HepG2 (cell line): Measurements from ENCODE around the gene PRM2. TPM values are rescaled to one million over a fixed set of nuclear protein-coding genes. Genes with fewer than 3 reads are reported as not detected.

Source experiments
- ATF7 ChIP-seq, 2 experiments: fragments of 450-650 bp in 1 of 2; sonication (generic) in 1 of 2; formaldehyde crosslinking in 1 of 2; IDR thresholded peaks; 2 replicates each; pipeline versions ENCODE4 v1.4.0 to v1.6.1; 2016 to 2020; ENCODE audit warnings: antibody characterized with exemption in 1 of 2, mild to moderate bottlenecking in 1 of 2, missing genetic modification reagents in 1 of 2
- FOSL2 ChIP-seq: sonication (generic); formaldehyde crosslinking; IDR thresholded peaks from 2 replicates; pipeline ENCODE4 v1.4.0; 2020; ENCODE audit warnings: missing genetic modification reagents
- MBNL3 ChIP-seq: fragments of 250-450 bp; sonication (Bioruptor Pico); conservative IDR thresholded peaks from 2 replicates; pipeline ENCODE4 v1.8.0; 2022; ENCODE audit warnings: mild to moderate bottlenecking, inconsistent platforms
- MTA1 ChIP-seq: sonication (generic); formaldehyde crosslinking; IDR thresholded peaks from 2 replicates; pipeline ENCODE4 v1.4.0; 2020; ENCODE audit warnings: missing genetic modification reagents, mild to moderate bottlenecking, borderline replicate concordance
- NONO ChIP-seq, 2 experiments: fragments of 450-650 bp in 1 of 2; sonication (generic) in 1 of 2; formaldehyde crosslinking in 1 of 2; IDR thresholded peaks in 1 of 2; conservative IDR thresholded peaks in 1 of 2; 2 replicates each; pipeline versions ENCODE4 v1.6.1 to v1.8.0; 2017 to 2022; ENCODE audit warnings: mild to moderate bottlenecking in 1 of 2, missing genetic modification reagents in 1 of 2, moderate library complexity in 1 of 2
- NRL ChIP-seq: sonication (generic); formaldehyde crosslinking; IDR thresholded peaks from 2 replicates; pipeline ENCODE4 v1.5.0; 2020; ENCODE audit warnings: missing genetic modification reagents, mild to moderate bottlenecking, moderate library complexity, borderline replicate concordance
- PRDM4 ChIP-seq: sonication (generic); formaldehyde crosslinking; IDR thresholded peaks from 2 replicates; pipeline ENCODE4 v1.9.0; 2021; ENCODE audit warnings: missing genetic modification reagents, borderline replicate concordance
- RBFOX2 ChIP-seq: fragments of 200-400 bp; formaldehyde crosslinking; IDR thresholded peaks from 2 replicates; pipeline ENCODE4 v1.6.1; 2017; ENCODE audit warnings: low read depth, mild to moderate bottlenecking, low read length
- REXO4 ChIP-seq: sonication (generic); formaldehyde crosslinking; IDR thresholded peaks from 2 replicates; pipeline ENCODE4 v1.8.0; 2022; ENCODE audit warnings: missing genetic modification reagents, mild to moderate bottlenecking, borderline replicate concordance
- SETDB1 ChIP-seq: sonication (generic); formaldehyde crosslinking; IDR thresholded peaks from 2 replicates; pipeline ENCODE4 v1.5.1; 2020; ENCODE audit warnings: missing genetic modification reagents, mild to moderate bottlenecking, borderline replicate concordance
- SMARCC2 ChIP-seq: fragments of 450-650 bp; IDR thresholded peaks from 2 replicates; pipeline ENCODE4 v1.6.1; 2017; ENCODE audit warnings: antibody characterized with exemption, mild to moderate bottlenecking
- ZNF124 ChIP-seq: sonication (generic); formaldehyde crosslinking; IDR thresholded peaks from 2 replicates; pipeline ENCODE4 v1.4.0; 2020; ENCODE audit warnings: missing genetic modification reagents
- ZNF354B ChIP-seq: sonication (generic); formaldehyde crosslinking; IDR thresholded peaks from 2 replicates; pipeline ENCODE4 v1.8.0; 2022; ENCODE audit warnings: mild to moderate bottlenecking, missing genetic modification reagents
- polyA plus RNA-seq, 8 experiments: library from polyadenylated mRNA; depleted of rRNA in 3 of 8; stranded (reverse) in 7 of 8; unstranded in 1 of 8; fragments of >200 nt; fragmentation: Illumina TruSeq in 4 of 8; extraction: Trizol in 4 of 8; gene quantifications; 2 replicates each; pipeline versions ENCODE4 v1.2.1 to v1.2.3, GENCODE V29; 2011 to 2016; ENCODE audit warnings: low read depth in 4 of 8, missing spikeins in 1 of 8, mixed read lengths in 1 of 8; ENCODE audit not compliant: insufficient read depth in 1 of 8
- total RNA-seq, 5 experiments: library from RNA; depleted of rRNA; stranded (reverse); fragments of >200 nt; fragmentation: Illumina TruSeq; extraction: Trizol; gene quantifications; 2 replicates each; pipeline ENCODE4 v1.2.3, GENCODE V29; 2016; ENCODE audit warnings: low read depth in 1 of 5
- TF ChIP-seq, protein P1 (sequence below), 2 experiments: sonication (generic) in 1 of 2; formaldehyde crosslinking in 1 of 2; IDR thresholded peaks; 2 replicates each; pipeline versions ENCODE4 v1.6.1 to v1.9.0; 2014 to 2022; ENCODE audit warnings: antibody characterized with exemption in 1 of 2, borderline replicate concordance in 1 of 2, inconsistent platforms in 1 of 2, low read depth in 1 of 2, missing genetic modification reagents in 1 of 2
- TF ChIP-seq, protein P2 (sequence below): IDR thresholded peaks from 2 replicates; pipeline ENCODE4 v1.6.1; 2016
- TF ChIP-seq, protein P3 (sequence below): sonication (generic); formaldehyde crosslinking; IDR thresholded peaks from 2 replicates; pipeline ENCODE4 v1.4.0; 2020; ENCODE audit warnings: missing genetic modification reagents, borderline replicate concordance

PRM2 gene
- total and polyA plus RNA-seq, 2 of the 13 experiments (the other 11 are each of a cell fraction or from before 2014, with no cell fraction given) = 0.54 TPM; not detected in 1

DNA sequence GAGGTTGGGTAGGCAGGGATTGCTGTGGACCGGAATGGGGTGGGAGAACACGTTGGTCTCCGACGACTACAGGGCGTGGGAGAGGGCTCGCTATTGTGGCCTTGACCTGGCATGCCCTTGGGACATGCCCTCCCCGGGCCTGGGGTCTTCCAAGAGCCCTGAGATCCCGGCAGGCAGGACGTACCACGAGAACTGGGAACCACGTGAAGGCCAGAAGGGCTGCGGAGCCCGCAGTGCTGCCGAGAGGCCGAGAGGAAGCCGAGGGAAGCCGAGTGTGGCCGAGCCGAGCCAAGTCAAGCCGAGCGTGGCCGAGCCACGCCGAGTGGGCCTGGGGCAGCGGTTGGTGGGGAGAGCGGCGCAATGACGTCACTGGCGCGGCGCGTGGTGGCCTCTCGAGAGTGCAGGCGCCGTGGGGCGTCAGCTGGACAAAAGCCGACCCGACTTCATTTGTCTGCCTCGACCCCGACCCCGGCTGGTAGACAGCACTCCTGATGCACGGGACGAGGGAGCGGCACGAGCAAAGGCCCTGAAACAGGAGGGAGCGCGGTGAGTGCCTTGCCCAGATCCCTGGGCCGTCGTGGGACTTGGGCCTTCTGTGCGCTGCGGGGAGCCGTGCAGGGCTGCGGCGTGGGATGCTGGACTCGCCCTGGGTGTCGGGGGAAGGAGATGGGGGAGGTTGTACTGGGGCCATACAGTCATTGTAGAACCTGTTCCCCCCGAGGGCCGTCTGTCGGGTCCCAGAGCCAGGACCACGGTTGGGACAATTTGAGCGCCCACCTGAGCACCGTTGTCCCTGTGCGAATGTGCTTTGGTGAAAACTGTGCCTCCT lies 26.8 kb downstream of the PRM2 start (continued):
- TF ChIP-seq, protein P1, sequence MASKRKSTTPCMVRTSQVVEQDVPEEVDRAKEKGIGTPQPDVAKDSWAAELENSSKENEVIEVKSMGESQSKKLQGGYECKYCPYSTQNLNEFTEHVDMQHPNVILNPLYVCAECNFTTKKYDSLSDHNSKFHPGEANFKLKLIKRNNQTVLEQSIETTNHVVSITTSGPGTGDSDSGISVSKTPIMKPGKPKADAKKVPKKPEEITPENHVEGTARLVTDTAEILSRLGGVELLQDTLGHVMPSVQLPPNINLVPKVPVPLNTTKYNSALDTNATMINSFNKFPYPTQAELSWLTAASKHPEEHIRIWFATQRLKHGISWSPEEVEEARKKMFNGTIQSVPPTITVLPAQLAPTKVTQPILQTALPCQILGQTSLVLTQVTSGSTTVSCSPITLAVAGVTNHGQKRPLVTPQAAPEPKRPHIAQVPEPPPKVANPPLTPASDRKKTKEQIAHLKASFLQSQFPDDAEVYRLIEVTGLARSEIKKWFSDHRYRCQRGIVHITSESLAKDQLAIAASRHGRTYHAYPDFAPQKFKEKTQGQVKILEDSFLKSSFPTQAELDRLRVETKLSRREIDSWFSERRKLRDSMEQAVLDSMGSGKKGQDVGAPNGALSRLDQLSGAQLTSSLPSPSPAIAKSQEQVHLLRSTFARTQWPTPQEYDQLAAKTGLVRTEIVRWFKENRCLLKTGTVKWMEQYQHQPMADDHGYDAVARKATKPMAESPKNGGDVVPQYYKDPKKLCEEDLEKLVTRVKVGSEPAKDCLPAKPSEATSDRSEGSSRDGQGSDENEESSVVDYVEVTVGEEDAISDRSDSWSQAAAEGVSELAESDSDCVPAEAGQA (IDR thresholded peaks at IDR 0.05; ENCODE audit: low read depth) = no peak
- TF ChIP-seq, protein P1 (CRISPR knock-in tag; IDR thresholded peaks at IDR 0.05; ENCODE audit: borderline replicate concordance) = no peak
- TF ChIP-seq PRDM4 (CRISPR knock-in tag) (no peak), NONO (IDR thresholded peaks at IDR 0.05) (no peak), NONO (CRISPR knock-in tag; conservative IDR thresholded peaks at IDR 0.05) (no peak), REXO4 (no peak), RBFOX2 (0 out of 2 replicates have a peak, but pooled peaks have one; percentile 14), ZNF124 (CRISPR knock-in tag) (no peak), SETDB1 (CRISPR knock-in tag) (peak; percentile 79; the same call in 1 of the 2 replicates), MBNL3 (CRISPR knock-in tag) (no peak), ZNF354B (CRISPR knock-in tag) (no peak), ATF7 (IDR thresholded peaks at IDR 0.05) (peak; percentile 91), ATF7 (CRISPR knock-in tag; IDR thresholded peaks at IDR 0.05) (no peak), NRL (0 out of 2 replicates have a peak, but pooled peaks have one; percentile 3), FOSL2 (no peak), SMARCC2 (no peak), MTA1 (CRISPR knock-in tag) (peak; percentile 45; the same call in 1 of the 2 replicates)
- TF ChIP-seq, protein P2, sequence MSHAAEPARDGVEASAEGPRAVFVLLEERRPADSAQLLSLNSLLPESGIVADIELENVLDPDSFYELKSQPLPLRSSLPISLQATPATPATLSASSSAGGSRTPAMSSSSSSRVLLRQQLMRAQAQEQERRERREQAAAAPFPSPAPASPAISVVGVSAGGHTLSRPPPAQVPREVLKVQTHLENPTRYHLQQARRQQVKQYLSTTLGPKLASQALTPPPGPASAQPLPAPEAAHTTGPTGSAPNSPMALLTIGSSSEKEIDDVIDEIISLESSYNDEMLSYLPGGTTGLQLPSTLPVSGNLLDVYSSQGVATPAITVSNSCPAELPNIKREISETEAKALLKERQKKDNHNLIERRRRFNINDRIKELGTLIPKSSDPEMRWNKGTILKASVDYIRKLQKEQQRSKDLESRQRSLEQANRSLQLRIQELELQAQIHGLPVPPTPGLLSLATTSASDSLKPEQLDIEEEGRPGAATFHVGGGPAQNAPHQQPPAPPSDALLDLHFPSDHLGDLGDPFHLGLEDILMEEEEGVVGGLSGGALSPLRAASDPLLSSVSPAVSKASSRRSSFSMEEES (CRISPR knock-in tag) = no peak
- TF ChIP-seq, protein P3, sequence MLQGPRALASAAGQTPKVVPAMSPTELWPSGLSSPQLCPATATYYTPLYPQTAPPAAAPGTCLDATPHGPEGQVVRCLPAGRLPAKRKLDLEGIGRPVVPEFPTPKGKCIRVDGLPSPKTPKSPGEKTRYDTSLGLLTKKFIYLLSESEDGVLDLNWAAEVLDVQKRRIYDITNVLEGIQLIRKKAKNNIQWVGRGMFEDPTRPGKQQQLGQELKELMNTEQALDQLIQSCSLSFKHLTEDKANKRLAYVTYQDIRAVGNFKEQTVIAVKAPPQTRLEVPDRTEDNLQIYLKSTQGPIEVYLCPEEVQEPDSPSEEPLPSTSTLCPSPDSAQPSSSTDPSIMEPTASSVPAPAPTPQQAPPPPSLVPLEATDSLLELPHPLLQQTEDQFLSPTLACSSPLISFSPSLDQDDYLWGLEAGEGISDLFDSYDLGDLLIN = no peak
